Vagina (tissue), 2 donors: ENCODE results near the gene OTOP1. TPM values are rescaled to one million over a fixed set of nuclear protein-coding genes. Genes with fewer than 3 reads are reported as not detected.
"Not testable (repeated sequence)": the region's sequence is repeated elsewhere in the genome, so short reads cannot be mapped to it uniquely, and the experiment has no call there.

Source experiments
- DNase-seq, 2 donors: peaks; one replicate each; pipeline ENCODE4 v3.0.0-alpha.2; 2017; ENCODE audit errors: extremely low spot score in 2 of 2
- H3K27ac ChIP-seq: fragments of 200-600 bp; sonication (generic); one replicate; pipeline ENCODE4 v1.5.1; 2019
- H3K27me3 ChIP-seq: fragments of 200-600 bp; sonication (generic); one replicate; pipeline ENCODE4 v1.5.1; 2019
- H3K36me3 ChIP-seq, 2 donors: fragments of 200-600 bp; sonication (generic); one replicate each; pipeline ENCODE4 v1.5.1; 2017 to 2019
- H3K4me1 ChIP-seq: fragments of 200-600 bp; sonication (generic); one replicate; pipeline ENCODE4 v1.5.1; 2019
- H3K4me3 ChIP-seq, 2 donors: fragments of 200-600 bp; sonication (generic); 1 replicate in 1 of 2; 2 replicates in 1 of 2; pipeline ENCODE4 v1.5.1; 2016 to 2019
- H3K9me3 ChIP-seq: fragments of 200-600 bp; sonication (generic); one replicate; pipeline ENCODE4 v1.5.1; 2019
- POLR2A ChIP-seq, 2 donors: fragments of 450-650 bp; IDR thresholded peaks; one replicate each; pipeline ENCODE4 v1.6.1; 2017; ENCODE audit warnings: antibody characterized with exemption in 2 of 2, mild to moderate bottlenecking in 2 of 2, moderate library complexity in 2 of 2
- POLR2AphosphoS5 ChIP-seq, 2 donors: sonication (generic); formaldehyde crosslinking; IDR thresholded peaks; one replicate each; pipeline ENCODE4 v1.9.0; 2017; ENCODE audit warnings: antibody characterized with exemption in 2 of 2, mild to moderate bottlenecking in 2 of 2, low read depth in 1 of 2; ENCODE audit not compliant: insufficient read depth in 1 of 2
- intact Hi-C: fragments of 100-400 bp; cut with DNase I; formaldehyde crosslinking; loops from one replicate; pipeline ENCODE4 v1.15.1; 2023
- total RNA-seq: library from RNA; depleted of rRNA; stranded (reverse); fragments of >200 nt; gene quantifications from one replicate; pipeline ENCODE4 v1.2.3, GENCODE V29; 2016
- TF ChIP-seq, protein P1 (sequence below), 3 experiments: fragments of 450-650 bp in 2 of 3; fragments of 200-600 bp in 1 of 3; sonication (generic) in 1 of 3; IDR thresholded peaks; one replicate each; pipeline ENCODE4 v1.5.1; 2017 to 2019; ENCODE audit warnings: antibody characterized with exemption in 3 of 3, mild to moderate bottlenecking in 2 of 3, moderate library complexity in 2 of 3

Gene OTOP1
- total RNA-seq, 1 donor from 2014 or later = not detected

GRCh38 chr4:4259484-4260100 is 32.9 kb upstream of the OTOP1 start:
- Histone ChIP-seq H3K4me3 (no peak overlapping the region), H3K36me3 (no peaks in the 10 kb centered on the region), H3K27ac (no peak overlapping the region), H3K27me3 (no peaks in the 10 kb centered on the region), H3K9me3 (no peaks in the 10 kb centered on the region), H3K4me1 (no peaks in the 10 kb centered on the region)
- intact Hi-C loops = no loop called here
- TF ChIP-seq, protein P1, sequence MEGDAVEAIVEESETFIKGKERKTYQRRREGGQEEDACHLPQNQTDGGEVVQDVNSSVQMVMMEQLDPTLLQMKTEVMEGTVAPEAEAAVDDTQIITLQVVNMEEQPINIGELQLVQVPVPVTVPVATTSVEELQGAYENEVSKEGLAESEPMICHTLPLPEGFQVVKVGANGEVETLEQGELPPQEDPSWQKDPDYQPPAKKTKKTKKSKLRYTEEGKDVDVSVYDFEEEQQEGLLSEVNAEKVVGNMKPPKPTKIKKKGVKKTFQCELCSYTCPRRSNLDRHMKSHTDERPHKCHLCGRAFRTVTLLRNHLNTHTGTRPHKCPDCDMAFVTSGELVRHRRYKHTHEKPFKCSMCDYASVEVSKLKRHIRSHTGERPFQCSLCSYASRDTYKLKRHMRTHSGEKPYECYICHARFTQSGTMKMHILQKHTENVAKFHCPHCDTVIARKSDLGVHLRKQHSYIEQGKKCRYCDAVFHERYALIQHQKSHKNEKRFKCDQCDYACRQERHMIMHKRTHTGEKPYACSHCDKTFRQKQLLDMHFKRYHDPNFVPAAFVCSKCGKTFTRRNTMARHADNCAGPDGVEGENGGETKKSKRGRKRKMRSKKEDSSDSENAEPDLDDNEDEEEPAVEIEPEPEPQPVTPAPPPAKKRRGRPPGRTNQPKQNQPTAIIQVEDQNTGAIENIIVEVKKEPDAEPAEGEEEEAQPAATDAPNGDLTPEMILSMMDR (IDR thresholded peaks at IDR 0.05) = no peak
- TF ChIP-seq POLR2AphosphoS5 (IDR thresholded peaks at IDR 0.05; ENCODE audit: insufficient read depth in 1 of 2, low read depth in 1 of 2) (no peak), POLR2A (IDR thresholded peaks at IDR 0.05) (no peak)
- DNase-seq = no peak

DNA sequence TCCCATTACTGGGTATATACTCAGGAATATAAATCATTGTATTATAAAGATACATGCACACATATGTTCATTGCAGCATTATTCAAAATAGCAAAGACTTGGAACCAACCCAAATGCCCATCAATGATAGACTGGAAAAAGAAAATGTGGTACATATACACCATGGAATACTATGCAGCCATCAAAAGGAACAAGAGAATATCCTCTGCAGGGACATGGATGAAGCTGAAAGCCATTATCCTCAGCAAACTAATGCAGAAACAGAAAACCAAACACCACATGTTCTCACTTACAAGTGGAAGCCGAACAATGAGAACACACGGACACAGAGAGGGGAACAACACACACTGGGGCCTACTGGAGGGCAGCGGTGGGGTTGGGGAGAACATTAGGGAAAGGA is 31.0 kb upstream of the OTOP1 start:
- H3K4me3 ChIP-seq, DNase-seq, intact Hi-C loops, H3K4me1 ChIP-seq, H3K36me3 ChIP-seq, H3K27me3 ChIP-seq, H3K27ac ChIP-seq, H3K9me3 ChIP-seq: not testable (repeated sequence)

DNA sequence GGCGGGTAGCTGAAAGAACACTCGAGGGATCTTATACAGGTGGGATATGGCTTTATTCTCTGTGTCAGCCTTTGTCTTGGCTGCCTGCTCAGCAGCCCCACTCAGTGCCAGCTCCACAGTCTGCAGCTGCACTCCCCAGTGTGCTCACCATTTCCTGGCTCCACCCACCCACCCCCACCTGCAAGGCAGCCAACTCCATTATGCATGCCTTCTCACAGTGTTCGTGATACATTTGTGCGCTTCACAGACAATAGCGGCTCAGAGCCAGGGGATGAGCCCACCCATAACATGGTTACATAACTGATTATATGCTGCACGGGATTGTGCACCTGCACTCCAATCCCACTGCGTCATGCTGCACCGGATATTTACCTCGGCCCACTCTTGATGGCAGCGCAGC is 30.1 kb upstream of the OTOP1 start:
- no peak overlapping the region for H3K4me3 ChIP-seq
- DNase-seq = no peak

GRCh38 chr4:4254666-4255065 is 27.9 kb upstream of the OTOP1 start:
- intact Hi-C loops = no loop called here
- no peak for DNase-seq
- Histone ChIP-seq H3K4me3 (no peak overlapping the region), H3K27me3 (no peaks in the 10 kb centered on the region), H3K36me3 (no peaks in the 10 kb centered on the region), H3K9me3 (no peaks in the 10 kb centered on the region), H3K4me1 (no peaks in the 10 kb centered on the region), H3K27ac (no peak overlapping the region)
- TF ChIP-seq, protein P1 (IDR thresholded peaks at IDR 0.05) = no peak
- TF ChIP-seq POLR2AphosphoS5 (IDR thresholded peaks at IDR 0.05; ENCODE audit: insufficient read depth in 1 of 2, low read depth in 1 of 2) (no peak), POLR2A (IDR thresholded peaks at IDR 0.05) (no peak)

More for the DNA sequence above, 30.1 kb upstream of the OTOP1 start:
- Histone ChIP-seq H3K36me3 (no peaks in the 10 kb centered on the region), H3K9me3 (no peaks in the 10 kb centered on the region), H3K4me1 (no peaks in the 10 kb centered on the region), H3K27ac (no peak overlapping the region), H3K27me3 (no peaks in the 10 kb centered on the region)
- TF ChIP-seq, protein P1 (IDR thresholded peaks at IDR 0.05) = no peak
- no peak for TF ChIP-seq POLR2A (IDR thresholded peaks at IDR 0.05)
- TF ChIP-seq POLR2AphosphoS5 (IDR thresholded peaks at IDR 0.05; ENCODE audit: insufficient read depth in 1 of 2, low read depth in 1 of 2) = no peak
- intact Hi-C loops = no loop called here

- H3K36me3 ChIP-seq = no peaks in the 10 kb centered on the region
- H3K9me3 ChIP-seq = no peaks in the 10 kb centered on the region
- H3K27me3 ChIP-seq = no peaks in the 10 kb centered on the region
- no peak for DNase-seq
- no peak overlapping the region for H3K4me3 ChIP-seq
- no peak for TF ChIP-seq POLR2AphosphoS5 (IDR thresholded peaks at IDR 0.05; ENCODE audit: insufficient read depth in 1 of 2, low read depth in 1 of 2)
- TF ChIP-seq, protein P1 (IDR thresholded peaks at IDR 0.05) = no peak
- TF ChIP-seq POLR2A (IDR thresholded peaks at IDR 0.05) = no peak
- intact Hi-C loops = no loop called here
- peaks cover 3% of the 10 kb centered on the region for H3K4me1 ChIP-seq
- H3K27ac ChIP-seq = no peak overlapping the region
Observed at GRCh38 chr4:4254199-4254598, 27.5 kb upstream of the OTOP1 start.
